ENCODE measurements around the gene IFT27.
"Not testable (repeated sequence)": the region's sequence is repeated elsewhere in the genome, so short reads cannot be mapped to it uniquely, and the experiment has no call there.

IFT27 gene

DNA sequence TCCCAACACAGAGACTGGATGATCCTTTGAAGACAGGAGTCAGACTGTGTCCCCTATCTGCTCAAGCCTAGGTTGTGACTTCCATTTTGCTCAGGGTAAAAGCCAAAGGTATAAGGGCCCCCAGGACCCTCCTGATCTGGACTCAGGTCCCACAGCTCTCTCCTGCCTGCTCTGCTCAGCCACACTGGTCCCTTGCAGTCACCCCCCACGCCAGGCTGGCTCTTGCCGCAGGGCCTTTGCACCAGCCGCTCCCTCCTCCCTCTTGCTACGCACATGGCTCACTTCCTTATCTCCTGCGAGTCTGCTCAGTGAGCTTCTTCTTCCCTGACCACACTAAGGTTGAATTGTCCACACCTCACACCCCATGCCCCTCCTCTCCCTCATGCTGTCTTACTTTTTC, 44.0 kb downstream of the IFT27 start:
- no peak overlapping the region for H3K4me3 ChIP-seq (ENCODE audit: low read length)
- no peak for DNase-seq (ENCODE audit: low read depth, low spot score)

DNA sequence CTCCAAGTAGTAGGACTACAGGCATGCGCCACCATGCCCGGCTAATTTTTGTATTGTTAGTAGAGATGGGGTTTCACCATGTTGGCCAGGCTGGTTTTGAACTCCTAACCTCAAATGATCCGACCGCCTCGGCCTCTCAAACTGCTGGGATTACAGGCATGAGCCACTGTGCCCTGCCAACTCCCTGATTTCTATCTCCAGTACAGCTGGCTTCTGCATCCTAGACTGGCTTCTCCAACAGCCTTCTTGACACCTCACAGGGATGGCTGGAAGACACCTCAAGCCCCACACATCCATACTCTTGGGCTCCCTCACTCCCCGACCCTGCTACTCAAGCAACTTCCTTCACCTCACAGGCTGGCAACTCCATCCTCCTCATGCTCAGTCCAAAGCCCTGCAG, 44.6 kb downstream of the IFT27 start:
- not testable (repeated sequence) for H3K4me3 ChIP-seq (ENCODE audit: low read length); DNase-seq (ENCODE audit: low read depth, low spot score)

GRCh38 chr22:36730176-36730858, 45.6 kb downstream of the IFT27 start:
- no peak for DNase-seq (ENCODE audit: low read depth, low spot score)
- no peak overlapping the region for H3K4me3 ChIP-seq (ENCODE audit: low read length)

DNA sequence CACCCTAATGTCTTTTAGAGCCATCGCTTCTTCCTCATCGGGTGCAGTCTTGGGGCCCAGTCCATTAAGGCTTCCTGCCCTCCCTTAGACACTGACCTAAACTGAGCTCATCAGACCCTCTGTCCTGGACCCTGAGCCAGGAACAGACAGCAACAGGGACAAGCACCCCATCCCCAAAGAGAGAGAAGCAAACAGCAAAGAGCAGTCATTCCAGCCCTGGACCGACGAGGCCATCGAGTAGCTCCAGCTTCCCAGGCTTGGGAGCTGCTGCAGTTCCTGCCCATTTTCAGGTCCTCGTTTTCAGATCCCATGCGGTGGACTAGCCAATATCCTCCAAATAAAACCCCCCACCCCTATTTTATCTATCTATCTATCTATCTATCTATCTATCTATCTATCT, 46.6 kb downstream of the IFT27 start:
- H3K4me3 ChIP-seq (ENCODE audit: low read length): no peak overlapping the region
- no peak for DNase-seq (ENCODE audit: low read depth, low spot score)

- no peak overlapping the region for H3K4me3 ChIP-seq (ENCODE audit: low read length)
- no peak for DNase-seq (ENCODE audit: low read depth, low spot score)
Measured at GRCh38 chr22:36728505-36728904, 47.4 kb downstream of the IFT27 start.

DNA sequence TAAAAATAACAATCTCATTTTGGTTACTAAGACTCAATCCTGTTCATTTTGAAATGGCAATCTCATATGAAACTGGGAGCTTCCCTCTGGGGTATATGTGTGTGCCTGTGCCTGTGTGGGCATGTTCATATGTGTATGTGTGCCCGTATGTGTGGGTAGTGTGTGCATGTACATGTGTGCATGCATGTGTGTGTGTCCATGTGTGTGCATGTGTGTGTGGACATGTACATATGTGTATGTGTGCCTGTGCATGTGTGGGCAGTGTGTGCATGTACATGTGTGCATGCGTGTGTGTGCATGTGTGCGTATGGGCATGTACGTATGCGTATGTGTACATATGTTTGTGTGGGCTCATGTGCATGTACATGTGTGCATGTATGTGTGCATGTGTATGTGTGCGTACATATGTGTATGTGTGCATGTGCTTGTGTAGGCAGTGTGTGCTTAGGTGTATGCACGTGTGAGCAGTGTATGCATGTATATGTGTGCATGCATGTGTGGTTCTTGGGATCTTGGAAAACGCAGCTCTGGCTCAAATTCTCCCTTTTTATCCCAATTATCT, 47.9 kb downstream of the IFT27 start:
- DNase-seq (ENCODE audit: low read depth, low spot score): no peak
- H3K4me3 ChIP-seq (ENCODE audit: low read length): no peak overlapping the region

- no peak overlapping the region for H3K4me3 ChIP-seq (ENCODE audit: low read length)
- no peak for DNase-seq (ENCODE audit: low read depth, low spot score)
Measured at GRCh38 chr22:36727110-36727509, 48.8 kb downstream of the IFT27 start.

GRCh38 chr22:36726007-36726380, 49.9 kb downstream of the IFT27 start:
- no peak for DNase-seq (ENCODE audit: low read depth, low spot score)
- H3K4me3 ChIP-seq (ENCODE audit: low read length): no peak overlapping the region

GRCh38 chr22:36725366-36726006, 50.4 kb downstream of the IFT27 start:
- no peak for DNase-seq (ENCODE audit: low read depth, low spot score)
- H3K4me3 ChIP-seq (ENCODE audit: low read length): no peak overlapping the region

DNA sequence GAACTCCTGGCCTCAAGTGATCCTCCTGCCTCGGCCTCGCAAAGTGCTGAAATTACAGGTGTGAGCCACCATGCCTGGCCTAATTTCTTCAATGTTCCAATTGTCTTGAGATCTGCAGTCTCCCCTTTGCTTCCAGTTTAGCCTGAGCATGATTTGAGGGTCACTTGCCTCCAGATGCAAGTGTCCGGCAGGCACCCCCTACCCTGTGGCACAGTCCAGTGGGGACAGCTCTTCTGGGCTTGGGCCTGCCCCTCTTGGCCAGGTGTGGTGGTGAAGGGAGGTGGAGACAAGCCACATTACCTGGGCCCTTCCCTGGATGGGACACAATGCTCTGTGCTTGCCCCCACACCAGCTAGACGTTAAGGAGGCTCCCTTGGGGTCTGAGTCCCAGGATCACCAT, 51.1 kb downstream of the IFT27 start:
- no peak overlapping the region for H3K4me3 ChIP-seq (ENCODE audit: low read length)
- no peak for DNase-seq (ENCODE audit: low read depth, low spot score)

- DNase-seq (ENCODE audit: low read depth, low spot score): no peak
Measured at GRCh38 chr22:36722055-36722454, 53.9 kb downstream of the IFT27 start.

DNA sequence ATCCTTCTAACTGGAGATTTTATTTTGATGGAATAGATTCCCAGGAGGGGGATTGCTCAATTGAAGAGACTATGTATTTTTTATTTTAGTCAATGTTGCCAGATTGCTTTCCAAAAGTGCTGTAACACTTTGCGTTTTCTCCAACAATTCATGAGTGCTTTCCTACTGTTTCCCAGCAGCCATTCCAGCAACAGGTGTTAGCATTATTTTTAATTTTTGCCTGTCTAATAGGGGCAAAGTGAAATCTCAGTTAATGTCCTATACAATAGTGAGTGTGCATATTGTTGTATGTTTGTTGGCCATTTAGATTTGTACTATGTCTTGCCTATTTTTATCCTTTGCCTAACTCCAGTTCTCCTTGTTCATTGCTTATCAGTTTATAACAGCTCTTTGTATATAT, 60.3 kb downstream of the IFT27 start:
- no peak overlapping the region for H3K4me3 ChIP-seq (ENCODE audit: low read length)
- DNase-seq (ENCODE audit: low read depth, low spot score): no peak

More at GRCh38 chr22:36722055-36722454, 53.9 kb downstream of the IFT27 start:
- H3K4me3 ChIP-seq (ENCODE audit: low read length): no peak overlapping the region

GRCh38 chr22:36714110-36714509, 61.8 kb downstream of the IFT27 start:
- no peak overlapping the region for H3K4me3 ChIP-seq (ENCODE audit: low read length)
- DNase-seq (ENCODE audit: low read depth, low spot score): no peak

GRCh38 chr22:36713436-36713835, 62.5 kb downstream of the IFT27 start:
- DNase-seq (ENCODE audit: low read depth, low spot score): no peak
- no peak overlapping the region for H3K4me3 ChIP-seq (ENCODE audit: low read length)

Data from Jurkat, Clone E6-1 (cell line).